Esophagus squamous epithelium (tissue), 4 donors: ENCODE measurements around the gene DIP2A.

Source experiments
- POLR2A ChIP-seq, 4 donors: fragments of 450-650 bp; IDR thresholded peaks; one replicate each; pipeline ENCODE4 v1.6.1; 2017; ENCODE audit warnings: antibody characterized with exemption in 4 of 4, mild to moderate bottlenecking in 4 of 4, moderate library complexity in 3 of 4
- TF ChIP-seq, protein P1 (sequence below), 6 experiments: fragments of 450-650 bp in 4 of 6; fragments of 200-600 bp in 2 of 6; sonication (generic) in 2 of 6; IDR thresholded peaks; one replicate each; pipeline ENCODE4 v1.5.1; 2016 to 2019; ENCODE audit warnings: antibody characterized with exemption in 6 of 6, mild to moderate bottlenecking in 4 of 6, moderate library complexity in 4 of 6

DNA sequence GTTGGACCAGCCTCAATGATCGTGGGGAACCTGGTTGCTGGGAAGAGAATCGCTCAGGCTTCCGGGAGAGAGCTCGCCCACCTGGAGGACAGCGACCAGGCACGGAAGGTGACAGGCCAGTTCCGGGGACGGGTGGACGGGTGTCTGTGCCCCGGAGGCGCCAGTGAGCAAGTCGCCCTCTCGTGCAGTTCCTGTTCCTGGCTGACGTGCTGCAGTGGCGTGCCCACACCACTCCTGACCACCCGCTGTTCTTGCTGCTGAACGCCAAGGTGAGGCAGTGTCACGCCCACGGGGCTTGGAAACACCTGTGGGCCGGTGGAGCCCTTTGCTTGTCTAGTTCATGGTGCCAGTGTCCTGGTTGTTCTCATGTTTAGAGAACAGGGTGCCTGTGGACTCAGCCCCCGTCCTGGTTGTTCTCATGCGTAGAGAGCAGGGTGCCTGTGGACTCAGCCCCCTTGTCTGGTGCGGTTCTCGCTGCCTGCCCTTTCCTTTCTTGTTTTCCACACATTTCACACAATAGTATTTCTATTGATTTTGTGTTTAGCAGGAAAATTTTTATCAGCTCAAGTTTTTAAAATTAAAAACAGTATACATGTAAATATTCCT lies 93.0 kb downstream of the DIP2A start:
- TF ChIP-seq, protein P1, sequence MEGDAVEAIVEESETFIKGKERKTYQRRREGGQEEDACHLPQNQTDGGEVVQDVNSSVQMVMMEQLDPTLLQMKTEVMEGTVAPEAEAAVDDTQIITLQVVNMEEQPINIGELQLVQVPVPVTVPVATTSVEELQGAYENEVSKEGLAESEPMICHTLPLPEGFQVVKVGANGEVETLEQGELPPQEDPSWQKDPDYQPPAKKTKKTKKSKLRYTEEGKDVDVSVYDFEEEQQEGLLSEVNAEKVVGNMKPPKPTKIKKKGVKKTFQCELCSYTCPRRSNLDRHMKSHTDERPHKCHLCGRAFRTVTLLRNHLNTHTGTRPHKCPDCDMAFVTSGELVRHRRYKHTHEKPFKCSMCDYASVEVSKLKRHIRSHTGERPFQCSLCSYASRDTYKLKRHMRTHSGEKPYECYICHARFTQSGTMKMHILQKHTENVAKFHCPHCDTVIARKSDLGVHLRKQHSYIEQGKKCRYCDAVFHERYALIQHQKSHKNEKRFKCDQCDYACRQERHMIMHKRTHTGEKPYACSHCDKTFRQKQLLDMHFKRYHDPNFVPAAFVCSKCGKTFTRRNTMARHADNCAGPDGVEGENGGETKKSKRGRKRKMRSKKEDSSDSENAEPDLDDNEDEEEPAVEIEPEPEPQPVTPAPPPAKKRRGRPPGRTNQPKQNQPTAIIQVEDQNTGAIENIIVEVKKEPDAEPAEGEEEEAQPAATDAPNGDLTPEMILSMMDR (IDR thresholded peaks at IDR 0.05) = no peak
- TF ChIP-seq POLR2A (IDR thresholded peaks at IDR 0.05) = no peak
